DND-41 (cell line): Measurements from ENCODE around the gene ABLIM3.

Experiments used
- ATAC-seq: fragments of 200-7000 bp; cut with Tn5 transposase; 3 replicates; pipeline ENCODE4 v1.9.1; 2021; ENCODE audit warnings: low read depth; ENCODE audit not compliant: insufficient read depth
- DNase-seq: peaks from one replicate; pipeline ENCODE4 v3.0.0-alpha.2; 2020
- H2AFZ ChIP-seq: 2 replicates; pipeline ENCODE4 v1.6.0; 2012; ENCODE audit warnings: low read depth, low read length
- H3K27ac ChIP-seq: 2 replicates; pipeline ENCODE4 v1.5.1; 2012; ENCODE audit warnings: low read length, inconsistent platforms
- H3K27me3 ChIP-seq: fragments of 200-600 bp; sonication (generic); 2 replicates; pipeline ENCODE4 v1.6.0; 2012; ENCODE audit warnings: low read length, mild to moderate bottlenecking, inconsistent platforms; ENCODE audit not compliant: insufficient read depth, poor library complexity
- H3K36me3 ChIP-seq: 2 replicates; pipeline ENCODE4 v1.5.1; 2012; ENCODE audit warnings: low read length, inconsistent platforms; ENCODE audit not compliant: insufficient read depth
- H3K4me1 ChIP-seq: 2 replicates; pipeline ENCODE4 v1.5.1; 2012; ENCODE audit warnings: mild to moderate bottlenecking, low read length; ENCODE audit not compliant: insufficient read depth
- H3K4me2 ChIP-seq: 2 replicates; pipeline ENCODE4 v1.6.0; 2012; ENCODE audit warnings: mild to moderate bottlenecking, moderate library complexity, low read length, inconsistent platforms; ENCODE audit not compliant: insufficient read depth
- H3K4me3 ChIP-seq, 2 experiments: fragments of 200-600 bp in 1 of 2; shearing (Covaris generic) in 1 of 2; 2 replicates each; pipeline ENCODE4 v1.5.1; 2012 to 2016; ENCODE audit warnings: inconsistent platforms in 2 of 2, low read length in 2 of 2, mild to moderate bottlenecking in 2 of 2, low read depth in 1 of 2, moderate library complexity in 1 of 2
- H3K79me2 ChIP-seq: 2 replicates; pipeline ENCODE4 v1.6.0; 2012; ENCODE audit warnings: low read length, inconsistent platforms; ENCODE audit not compliant: insufficient read depth
- H3K9ac ChIP-seq: 2 replicates; pipeline ENCODE4 v1.6.0; 2012; ENCODE audit warnings: low read depth, mild to moderate bottlenecking, inconsistent platforms, low read length, moderate library complexity
- H3K9me3 ChIP-seq: 2 replicates; pipeline ENCODE4 v1.5.1; 2012; ENCODE audit warnings: low read length, moderate library complexity, mild to moderate bottlenecking, inconsistent platforms; ENCODE audit not compliant: insufficient read depth, severe bottlenecking
- H4K20me1 ChIP-seq: 2 replicates; pipeline ENCODE4 v1.6.0; 2012; ENCODE audit warnings: low read length; ENCODE audit not compliant: insufficient read depth
- CTCF ChIP-seq: IDR thresholded peaks from 2 replicates; pipeline ENCODE4 v1.5.1; 2012; ENCODE audit warnings: borderline replicate concordance, low read length, moderate library complexity, mild to moderate bottlenecking; ENCODE audit not compliant: poor library complexity, severe bottlenecking; ENCODE audit errors: extremely low read depth
- EZH2 ChIP-seq: IDR thresholded peaks from 3 replicates; pipeline ENCODE4 v1.6.1; 2012; ENCODE audit warnings: borderline replicate concordance, low read depth, mild to moderate bottlenecking, moderate library complexity, low read length, inconsistent platforms; ENCODE audit not compliant: severe bottlenecking

Gene ABLIM3

GRCh38 chr5:149212198-149212951 is 71.1 kb downstream of the ABLIM3 start:
- Histone ChIP-seq H2AFZ (no peak overlapping the region), H3K27ac (no peak overlapping the region), H3K4me3 (no peak overlapping the region)

GRCh38 chr5:149213264-149213880 is 72.1 kb downstream of the ABLIM3 start:
- Histone ChIP-seq H4K20me1 (no peaks in the 10 kb centered on the region), H3K27me3 (peaks cover 4% of the 10 kb centered on the region), H2AFZ (no peak overlapping the region), H3K36me3 (no peaks in the 10 kb centered on the region), H3K4me2 (no peak overlapping the region), H3K27ac (no peak overlapping the region), H3K4me1 (no peaks in the 10 kb centered on the region), H3K4me3 (no peak overlapping the region), H3K9me3 (no peaks in the 10 kb centered on the region), H3K9ac (no peak overlapping the region), H3K79me2 (no peaks in the 10 kb centered on the region)
- TF ChIP-seq EZH2 (no peak), CTCF (no peak)
- no peak for ATAC-seq
- DNase-seq: no peak

More at GRCh38 chr5:149212198-149212951, 71.1 kb downstream of the ABLIM3 start:
- Histone ChIP-seq H3K36me3 (no peaks in the 10 kb centered on the region), H4K20me1 (no peaks in the 10 kb centered on the region), H3K4me2 (no peak overlapping the region), H3K79me2 (no peaks in the 10 kb centered on the region), H3K4me1 (no peaks in the 10 kb centered on the region), H3K9me3 (no peaks in the 10 kb centered on the region), H3K27me3 (peaks cover 4% of the 10 kb centered on the region), H3K9ac (no peak overlapping the region)
- DNase-seq (no peak), ATAC-seq (no peak)
- TF ChIP-seq EZH2: no peak

DNA sequence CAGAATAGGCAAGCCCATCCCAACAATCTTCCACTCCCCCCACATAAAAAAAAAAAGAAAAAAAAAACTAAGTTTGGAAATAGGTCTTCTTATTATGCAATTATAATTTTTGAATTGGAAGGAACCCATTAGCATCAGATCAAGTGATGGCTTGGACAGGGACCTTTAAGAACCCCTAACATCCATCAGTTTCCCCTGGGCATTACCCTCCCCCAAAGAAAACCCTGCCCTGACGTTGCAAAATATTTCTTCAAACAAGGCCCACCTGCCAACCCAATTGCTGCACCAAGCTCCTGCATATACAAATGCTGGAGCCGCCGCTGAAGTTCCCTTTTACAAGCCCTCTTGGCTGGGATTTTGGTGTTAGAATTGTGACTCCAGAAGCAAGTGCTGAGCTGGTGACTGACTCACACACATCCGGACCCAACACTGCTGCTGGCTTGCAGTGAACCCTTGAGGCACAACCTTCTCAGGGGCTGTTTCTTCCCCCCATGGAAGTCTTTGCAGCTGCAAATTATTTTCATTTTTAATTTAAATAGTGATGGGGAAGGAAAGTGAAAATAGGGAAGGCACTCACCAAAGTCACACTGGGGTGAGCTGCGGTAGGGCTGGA is 74.3 kb downstream of the ABLIM3 start:
- ATAC-seq: no peak
- H2AFZ ChIP-seq: no peak overlapping the region
- no peaks in the 10 kb centered on the region for H3K36me3 ChIP-seq

More for the DNA sequence above, 74.3 kb downstream of the ABLIM3 start:
- TF ChIP-seq CTCF (no peak), EZH2 (no peak)
- Histone ChIP-seq H3K4me2 (no peak overlapping the region), H3K79me2 (no peaks in the 10 kb centered on the region), H3K27ac (no peak overlapping the region), H3K4me1 (no peaks in the 10 kb centered on the region), H4K20me1 (no peaks in the 10 kb centered on the region), H3K9ac (no peak overlapping the region), H3K9me3 (no peaks in the 10 kb centered on the region), H3K4me3 (no peak overlapping the region), H3K27me3 (peaks cover 4% of the 10 kb centered on the region)
- no peak for DNase-seq
